Skin of body (tissue), 2 donors: ENCODE data around the gene IMP3. TPM values are rescaled to one million over a fixed set of nuclear protein-coding genes. Genes with fewer than 3 reads are reported as not detected.

Source experiments
- DNase-seq: peaks from one replicate; lab custom pipeline; 2025; lab: John Stamatoyannopoulos, UW
- total RNA-seq: library from RNA; depleted of rRNA; stranded (reverse); fragments of >200 nt; gene quantifications from one replicate; pipeline ENCODE4 v1.2.3, GENCODE V29; 2014

The IMP3 gene
- total RNA-seq, 1 donor from 2014 or later: 31.4 TPM

DNA sequence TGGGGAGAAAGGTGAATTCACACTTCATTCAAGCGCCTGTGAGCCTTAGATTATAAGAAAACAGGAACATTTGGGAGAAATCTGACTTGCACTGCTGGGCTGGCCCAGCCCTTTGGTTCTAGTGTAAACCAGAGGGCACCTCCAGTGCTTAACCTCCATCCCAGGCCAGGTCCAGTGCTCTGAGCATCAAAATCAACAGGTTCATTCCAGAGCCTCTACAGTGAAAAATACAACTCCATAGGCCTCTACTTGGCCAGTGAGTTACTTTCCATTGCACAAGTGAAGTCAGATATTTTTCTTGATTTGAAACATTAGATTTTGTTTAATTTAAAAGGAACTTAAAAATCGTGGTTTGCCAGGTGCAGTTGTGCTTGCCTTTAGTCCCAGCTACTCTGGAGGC, 17.5 kb downstream of the IMP3 start:
- DNase-seq: no peak

DNA sequence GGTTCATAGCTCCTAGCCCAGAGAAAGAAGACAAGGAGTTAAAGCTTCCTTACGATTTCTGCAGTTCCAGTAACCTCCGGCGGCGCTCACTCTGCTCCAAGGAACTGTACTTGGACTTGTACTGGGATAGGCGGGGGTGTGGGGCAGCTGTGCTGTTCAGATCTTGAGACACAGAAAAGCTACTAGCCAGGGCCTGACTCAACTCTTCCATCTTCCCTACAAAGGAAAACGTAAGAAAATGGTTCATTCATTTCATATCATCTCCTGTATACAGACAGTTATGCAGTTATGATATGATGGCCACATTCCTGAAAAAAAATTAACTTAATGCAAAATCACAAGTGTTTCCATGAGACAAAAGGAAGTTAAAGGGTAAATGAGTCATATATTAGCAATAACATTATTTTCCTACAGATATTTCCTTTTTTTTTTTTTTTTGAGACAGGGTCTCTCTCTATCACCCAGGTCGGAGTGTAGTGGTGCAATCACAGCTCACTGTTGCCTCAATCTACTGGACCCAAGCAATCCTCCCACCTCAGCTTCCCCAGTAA, 19.1 kb downstream of the IMP3 start:
- DNase-seq: peak; percentile 95

DNA sequence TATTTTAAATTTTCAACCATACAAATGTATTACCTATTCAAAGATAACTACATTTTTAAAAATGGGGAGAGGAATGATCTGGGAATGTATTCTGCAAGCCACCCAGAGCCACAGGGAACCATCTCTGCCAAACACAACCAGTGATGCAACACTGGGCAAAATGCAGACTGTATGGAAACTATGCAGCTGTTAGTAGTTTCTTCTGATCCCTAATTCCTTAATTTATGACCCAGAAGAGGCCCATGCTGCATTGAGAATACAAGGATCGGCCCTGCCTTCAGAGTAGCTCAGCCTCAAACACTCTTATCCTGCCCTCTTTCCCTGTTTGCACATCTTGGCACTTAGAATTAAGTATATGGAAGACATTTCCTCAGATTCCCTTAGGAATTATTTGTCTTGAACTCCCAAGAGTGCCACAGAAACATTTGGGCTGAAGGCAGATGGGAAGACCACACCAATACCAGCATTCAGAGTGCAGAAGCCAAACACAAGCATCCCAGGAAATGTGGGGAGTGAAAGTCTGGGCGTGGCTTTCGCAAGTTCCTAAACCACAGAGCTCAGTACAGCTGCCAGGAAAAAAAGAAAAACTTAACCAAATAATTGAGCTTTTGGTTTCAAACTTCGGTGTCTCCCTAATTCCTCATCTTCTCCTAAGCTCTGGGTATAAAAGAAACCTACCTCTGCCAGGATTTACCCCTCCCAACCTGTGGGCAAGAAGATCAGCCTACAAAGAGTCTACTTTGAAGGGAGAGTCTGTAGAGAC, 19.8 kb downstream of the IMP3 start:
- peak; percentile 97 for DNase-seq

DNA sequence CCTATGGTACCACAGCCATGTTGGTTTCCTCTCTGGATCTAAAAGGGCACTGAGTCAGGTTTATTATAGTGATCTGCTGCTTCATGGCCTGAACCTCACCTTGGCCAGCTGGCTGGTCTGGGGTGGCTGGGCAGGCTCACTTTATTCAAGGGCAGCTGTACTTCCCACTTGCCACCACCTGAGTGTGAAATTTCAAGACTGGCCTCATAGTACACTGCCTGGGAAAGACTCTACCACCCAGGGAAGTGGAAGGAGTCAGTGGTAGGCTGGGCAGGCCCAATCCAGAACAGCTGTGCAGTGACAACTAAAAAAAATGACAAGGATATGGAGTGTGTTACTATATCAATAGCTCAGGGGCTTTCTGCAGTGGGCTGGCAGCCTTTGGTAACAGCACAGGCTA, 23.3 kb downstream of the IMP3 start:
- DNase-seq: no peak

DNA sequence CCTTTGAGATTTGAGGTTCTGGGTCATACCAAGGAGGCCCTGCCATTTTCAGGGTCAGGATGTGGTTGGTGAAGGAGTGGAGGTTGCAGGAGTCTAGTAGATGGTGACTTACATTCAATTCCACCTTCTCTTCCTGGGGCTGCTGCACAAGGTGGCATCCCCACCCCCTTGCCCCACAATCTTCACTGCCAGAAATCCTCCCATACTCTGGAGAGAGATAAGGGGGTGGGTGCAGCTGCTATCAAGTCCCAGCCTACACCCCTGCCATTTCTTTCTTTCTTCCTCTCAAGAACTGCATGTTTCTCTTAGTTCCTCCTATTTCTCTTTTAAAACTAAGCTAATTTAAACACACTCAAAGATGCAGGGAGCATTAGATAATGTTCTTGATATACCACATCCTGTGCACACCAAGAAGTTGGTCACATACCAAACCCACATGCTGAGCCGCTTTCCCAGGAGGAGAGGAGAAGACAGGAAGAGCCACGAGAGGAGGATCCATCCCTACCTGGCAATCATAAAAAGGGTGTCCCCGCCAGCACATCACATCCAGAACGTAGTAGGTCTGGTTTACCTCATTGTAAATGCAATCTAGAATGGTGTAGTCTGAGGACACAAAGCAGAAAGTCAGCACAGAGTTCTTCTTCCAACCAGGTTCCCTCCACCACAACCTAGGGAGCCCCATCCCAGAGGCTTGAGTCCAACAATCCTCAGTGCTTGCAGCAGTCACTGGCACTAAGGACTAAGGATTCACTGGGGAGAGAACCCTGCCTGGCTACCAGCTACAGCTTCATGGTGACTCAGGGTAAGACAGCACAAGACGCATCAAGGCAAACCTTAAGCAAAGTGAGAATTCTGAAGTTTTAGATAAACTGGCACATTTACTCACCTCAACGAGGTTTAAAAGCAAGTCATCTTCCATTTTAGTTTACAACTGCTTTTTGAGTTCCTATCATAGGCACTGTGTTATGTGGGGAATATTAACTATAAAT, 33.0 kb downstream of the IMP3 start:
- no peak for DNase-seq

DNA sequence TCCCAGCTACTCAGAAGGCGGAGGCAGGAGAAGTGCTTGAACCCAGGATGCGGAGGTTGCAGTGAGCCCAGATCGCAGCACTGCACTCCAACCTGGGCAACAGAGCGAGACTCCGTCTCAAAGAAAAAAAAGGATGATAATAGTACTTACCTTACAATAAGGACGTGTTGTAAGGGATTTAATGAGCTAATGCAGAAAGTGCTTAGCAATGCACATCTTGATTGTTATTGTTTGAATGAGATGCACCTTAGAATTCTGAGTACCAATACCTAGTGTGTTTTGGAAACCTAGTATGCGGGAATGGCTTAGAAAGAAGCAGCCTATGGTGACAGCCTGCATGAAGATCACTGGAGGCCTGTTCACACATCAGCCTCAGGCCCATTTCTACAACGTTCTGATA, 34.0 kb downstream of the IMP3 start:
- DNase-seq: no peak

DNA sequence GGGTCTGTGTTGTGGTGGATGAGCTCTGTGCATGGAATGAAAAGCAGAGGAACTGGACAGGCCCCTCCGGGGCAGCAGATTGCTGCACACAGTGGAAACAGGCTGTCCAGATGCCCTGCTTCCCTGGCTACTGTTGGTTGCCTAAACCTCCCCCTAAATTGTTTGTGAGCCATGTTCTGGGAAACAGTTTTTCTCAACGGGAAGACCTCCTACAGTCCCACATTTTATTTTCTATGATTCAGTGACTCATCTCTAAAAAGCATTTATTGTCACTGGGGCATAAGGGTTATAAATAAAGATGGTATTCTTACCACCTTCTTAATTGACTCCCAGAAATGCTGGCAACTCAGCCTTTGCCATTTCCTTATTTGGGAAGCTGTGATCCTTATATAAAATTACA, 40.6 kb downstream of the IMP3 start:
- no peak for DNase-seq

DNA sequence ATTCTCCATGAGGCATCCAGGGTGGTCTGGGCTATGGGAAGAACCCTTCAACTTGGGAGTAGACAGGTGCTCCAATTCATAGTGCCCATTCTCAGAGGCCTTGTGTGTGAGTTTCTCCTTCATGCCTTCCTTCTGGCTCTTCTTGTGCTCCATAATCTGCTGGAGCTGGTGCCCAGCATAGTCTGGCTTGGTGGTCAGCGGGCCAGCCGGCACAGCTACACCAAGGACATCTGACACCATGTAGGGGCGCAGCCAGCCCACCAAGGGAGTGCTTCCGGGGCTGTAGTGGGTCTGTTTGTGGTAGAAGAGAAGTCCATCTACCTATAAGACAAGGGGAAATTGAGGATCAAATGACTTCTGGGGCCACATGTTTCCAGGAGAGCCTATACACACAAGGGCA, 41.7 kb downstream of the IMP3 start:
- DNase-seq: no peak

DNA sequence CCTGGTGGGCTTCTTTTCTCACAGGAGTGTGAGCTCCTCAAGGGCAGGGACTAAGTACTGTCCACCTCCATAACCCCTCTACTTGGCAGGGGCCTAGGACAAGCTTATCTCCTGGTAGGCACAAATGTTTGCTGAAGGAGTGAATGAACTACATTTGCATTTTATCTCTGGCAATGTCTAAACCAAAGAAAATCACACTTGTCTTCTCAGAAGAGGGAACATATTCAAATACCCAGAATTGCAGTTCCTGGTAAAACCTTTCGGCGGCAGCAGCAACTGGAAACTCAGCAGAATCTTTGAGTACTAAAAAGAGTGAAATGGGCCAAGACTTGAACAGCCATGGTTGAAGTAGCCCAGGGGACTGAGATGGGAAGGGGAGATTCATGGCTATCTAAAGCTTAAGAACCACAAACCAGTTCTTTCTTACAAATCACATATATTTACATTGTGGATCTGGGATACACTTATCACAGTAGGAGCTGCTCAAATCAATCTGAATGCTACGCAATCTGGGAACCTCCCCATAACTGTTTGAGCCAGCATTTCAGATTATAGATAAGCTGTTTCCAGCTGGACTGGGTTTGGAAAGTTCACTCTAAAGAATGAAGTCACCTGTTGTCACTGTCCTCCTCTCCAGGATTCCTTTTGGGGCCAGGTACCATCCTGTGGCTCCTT, 42.2 kb downstream of the IMP3 start:
- no peak for DNase-seq

DNA sequence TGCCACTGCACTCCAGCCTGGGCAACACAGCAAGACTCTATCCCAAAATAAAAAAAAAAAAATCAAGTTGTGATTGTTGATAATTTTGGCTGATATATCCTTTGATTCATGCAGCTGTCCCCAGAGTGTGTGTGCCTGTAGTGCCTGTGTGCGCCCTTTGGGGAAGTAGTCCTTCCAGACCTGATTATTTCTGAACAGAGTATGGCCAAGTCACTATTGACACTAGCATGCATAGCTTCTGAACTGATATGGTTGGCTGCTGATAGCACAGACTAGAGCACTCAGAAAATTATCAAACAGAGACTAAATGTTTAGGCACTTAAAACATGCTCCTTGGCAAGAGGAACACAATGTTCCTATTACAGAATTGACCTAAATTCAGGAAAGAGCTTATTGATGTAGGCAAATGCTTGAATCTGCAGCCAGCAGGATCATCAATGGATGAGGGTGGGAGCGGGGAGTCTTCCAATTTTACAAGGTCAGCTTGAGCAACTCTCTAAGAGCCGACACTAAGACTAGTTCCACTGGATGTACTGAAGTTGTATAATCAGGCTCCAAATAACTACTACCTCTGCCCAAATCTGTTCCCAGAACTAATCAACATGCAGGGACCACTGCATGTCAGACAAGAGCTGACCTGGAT, 43.2 kb downstream of the IMP3 start:
- no peak for DNase-seq

DNA sequence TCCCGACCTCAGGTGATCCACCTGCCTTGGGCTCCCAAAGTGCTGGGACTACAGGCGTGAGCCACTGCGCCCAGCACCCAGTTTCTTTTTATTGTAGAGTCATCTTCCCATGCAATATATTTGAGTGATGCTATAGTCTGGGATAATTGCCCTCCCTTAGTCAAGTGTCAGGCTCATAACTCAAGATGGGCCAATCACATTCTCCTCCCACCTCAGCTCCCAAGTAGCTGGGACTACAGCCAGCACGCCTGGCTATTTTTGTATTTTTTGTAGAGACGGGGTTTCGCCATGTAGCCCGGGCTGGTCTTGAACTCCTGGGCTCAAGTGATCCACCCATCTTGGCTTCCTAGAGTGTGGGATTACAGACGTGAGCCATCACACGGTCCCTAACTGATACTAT, 45.7 kb downstream of the IMP3 start:
- DNase-seq: no peak

DNA sequence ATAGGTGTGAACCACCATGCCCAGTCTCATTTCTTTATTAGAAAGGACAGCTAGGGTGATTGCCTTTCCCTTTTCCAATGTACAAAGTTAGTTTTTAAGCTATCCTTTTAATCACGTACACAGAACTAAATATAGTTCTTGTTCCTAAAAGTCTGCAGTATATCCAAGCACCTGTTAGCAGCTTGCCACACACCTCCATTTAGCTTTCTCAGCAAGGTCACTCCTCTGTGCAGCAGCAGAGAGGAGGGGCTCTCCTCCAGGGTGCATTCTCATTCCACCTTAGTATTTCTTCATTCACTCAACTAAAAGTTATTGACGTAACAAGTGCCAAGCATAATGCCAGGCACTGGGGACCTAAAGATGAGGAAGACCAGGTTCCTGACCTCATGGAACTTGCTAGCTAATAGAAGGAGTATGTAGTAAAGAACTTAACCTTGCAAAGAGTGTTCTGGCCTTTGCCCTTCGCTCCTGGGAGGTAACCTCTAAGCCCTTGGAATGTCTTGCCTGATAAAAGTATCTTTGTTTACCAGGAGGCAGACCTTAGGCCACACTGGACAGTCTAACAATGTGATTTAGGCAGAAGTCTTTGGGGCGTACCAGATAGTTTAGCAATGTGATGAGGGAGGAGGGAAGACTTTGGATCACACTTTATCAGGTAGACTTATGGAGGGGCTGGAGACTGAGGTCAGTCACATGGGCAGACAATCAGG, 48.2 kb downstream of the IMP3 start:
- no peak for DNase-seq

DNA sequence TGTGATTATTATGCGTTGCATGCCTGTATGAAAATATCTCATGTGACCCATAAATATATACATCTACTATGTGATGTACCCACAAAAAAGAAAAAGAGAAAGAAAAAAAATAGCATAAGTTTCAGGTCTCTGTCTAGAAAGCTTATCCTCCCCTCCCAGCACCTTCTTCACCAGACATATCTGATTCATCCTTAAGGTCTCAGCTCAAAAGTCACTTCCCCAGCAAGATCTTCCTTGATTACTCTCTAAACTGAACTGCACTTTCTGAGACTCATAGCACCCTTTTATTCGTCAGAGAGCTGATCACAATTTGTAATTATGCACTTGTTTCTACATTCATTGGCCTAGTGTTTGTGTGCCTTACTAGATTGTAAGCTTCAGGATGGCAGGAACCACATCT, 49.8 kb downstream of the IMP3 start:
- DNase-seq: no peak

Other genes starting within 250 kb of the IMP3 start
- 44.5 TPM for gene SIN3A, start 188.5 kb downstream of the IMP3 start, total RNA-seq
- gene PTPN9, start 60.9 kb downstream of the IMP3 start, total RNA-seq: 19.8 TPM
- 18.9 TPM for gene SNUPN, start 14.5 kb downstream of the IMP3 start, total RNA-seq
- 13.2 TPM for gene SNX33, start 7.7 kb upstream of the IMP3 start, total RNA-seq
- gene CSPG4, start 72.6 kb upstream of the IMP3 start, total RNA-seq: 42.2 TPM
- gene UBE2Q2, start 203.2 kb upstream of the IMP3 start, total RNA-seq: 31.2 TPM